ENCODE measurements around the gene PLA2G4C.
"Not testable (repeated sequence)": the region's sequence is repeated elsewhere in the genome, so short reads cannot be mapped to it uniquely, and the experiment has no call there.

The PLA2G4C gene

DNA sequence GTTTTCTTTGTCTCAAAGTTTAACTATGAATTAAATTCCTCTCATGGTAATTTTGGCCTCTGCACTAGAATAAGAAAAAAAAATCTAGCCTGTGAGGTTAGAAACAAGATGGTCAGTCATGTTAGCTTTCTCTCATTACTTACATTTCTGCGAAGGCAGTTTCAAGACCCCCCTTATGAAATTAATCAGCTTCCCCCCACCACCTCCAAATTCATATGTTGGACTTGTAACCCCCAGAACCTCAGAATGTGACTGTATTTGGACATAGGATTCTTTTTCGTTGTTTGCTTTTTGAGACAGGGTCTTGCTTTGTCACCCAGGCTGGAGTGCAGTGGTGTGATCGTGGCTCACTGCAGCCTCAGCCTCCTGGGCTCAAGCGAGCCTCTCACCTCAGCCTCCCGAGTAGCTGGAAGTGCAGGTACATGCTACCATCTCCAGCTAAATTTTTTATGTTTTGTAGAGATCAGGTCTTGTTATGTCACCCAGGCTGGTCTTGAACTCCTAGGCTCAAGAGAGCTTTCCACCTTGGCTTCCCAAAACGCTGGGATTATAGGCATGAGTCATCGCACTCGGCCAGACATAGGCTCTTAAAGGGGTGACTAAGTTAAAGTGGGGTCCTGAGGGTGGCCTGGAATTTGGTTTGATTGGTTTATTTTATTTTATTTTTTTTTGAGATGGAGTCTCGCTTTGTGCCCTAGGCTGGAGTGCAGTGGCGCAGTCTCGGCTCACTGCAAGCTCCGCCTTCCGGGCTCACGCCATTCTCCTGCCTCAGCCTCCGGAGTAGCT, 1.4 kb downstream of the PLA2G4C start:
- DNase-seq: no peak

DNA sequence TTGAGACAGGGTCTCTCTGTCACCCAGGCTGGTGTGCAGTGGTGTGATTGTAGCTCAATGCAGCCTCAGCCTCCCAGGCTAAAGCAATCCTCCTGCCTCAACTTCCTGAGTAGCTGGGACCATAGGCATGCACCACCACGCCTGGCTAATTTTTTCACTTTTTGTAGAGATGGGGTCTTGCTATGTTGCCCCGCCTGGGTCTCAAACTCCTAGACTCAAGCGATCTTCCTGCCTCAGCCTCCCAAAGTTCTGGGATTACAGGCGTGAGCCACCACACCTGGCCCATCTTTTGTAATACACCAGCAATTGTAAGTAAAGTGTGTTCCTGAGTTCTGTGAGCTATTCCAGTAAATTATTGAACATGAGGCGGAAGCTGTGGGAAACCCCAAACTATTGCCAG, 6.7 kb downstream of the PLA2G4C start:
- DNase-seq: no peak

DNA sequence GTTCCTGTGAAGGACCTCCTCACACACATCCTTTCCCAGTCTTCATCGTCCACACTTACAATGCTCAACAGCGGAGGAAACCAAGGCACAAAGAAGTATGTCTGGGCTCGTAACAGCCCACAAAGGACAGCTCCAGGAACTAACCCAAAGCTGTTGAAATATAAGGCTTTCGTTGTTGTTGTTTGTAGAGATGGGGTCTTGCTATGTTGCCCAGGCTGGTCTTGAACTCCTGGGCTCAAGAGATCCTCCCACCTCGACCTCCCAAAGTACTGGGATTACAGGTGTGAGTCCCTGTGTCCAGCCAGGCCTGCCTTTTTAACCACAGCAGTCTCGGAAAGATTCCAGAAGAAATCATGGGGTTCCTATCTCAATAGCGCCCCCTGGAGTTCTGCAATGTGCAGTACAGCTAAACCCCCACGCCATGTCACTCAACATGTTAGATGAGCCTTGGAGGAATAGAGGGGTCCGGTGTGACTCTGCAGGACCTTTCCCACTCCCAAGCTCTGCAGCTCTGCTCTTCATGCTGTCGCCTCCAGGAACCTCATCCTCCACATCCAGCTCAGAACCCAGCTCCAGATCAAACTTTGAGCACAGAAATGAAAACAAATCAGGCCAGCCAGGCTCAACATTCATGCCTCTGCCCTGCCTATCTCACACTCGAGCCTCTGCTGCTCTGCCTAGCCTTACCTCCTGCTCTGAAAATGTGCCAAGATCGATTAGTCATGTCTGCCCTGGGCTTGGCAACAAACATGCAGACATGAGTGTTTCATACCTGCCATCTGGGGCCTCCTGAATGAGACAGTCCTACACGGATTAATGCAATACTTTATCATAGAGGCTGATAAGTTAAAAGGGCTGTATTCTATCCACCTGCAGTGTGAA, 7.5 kb downstream of the PLA2G4C start:
- DNase-seq: peak; percentile 66

DNA sequence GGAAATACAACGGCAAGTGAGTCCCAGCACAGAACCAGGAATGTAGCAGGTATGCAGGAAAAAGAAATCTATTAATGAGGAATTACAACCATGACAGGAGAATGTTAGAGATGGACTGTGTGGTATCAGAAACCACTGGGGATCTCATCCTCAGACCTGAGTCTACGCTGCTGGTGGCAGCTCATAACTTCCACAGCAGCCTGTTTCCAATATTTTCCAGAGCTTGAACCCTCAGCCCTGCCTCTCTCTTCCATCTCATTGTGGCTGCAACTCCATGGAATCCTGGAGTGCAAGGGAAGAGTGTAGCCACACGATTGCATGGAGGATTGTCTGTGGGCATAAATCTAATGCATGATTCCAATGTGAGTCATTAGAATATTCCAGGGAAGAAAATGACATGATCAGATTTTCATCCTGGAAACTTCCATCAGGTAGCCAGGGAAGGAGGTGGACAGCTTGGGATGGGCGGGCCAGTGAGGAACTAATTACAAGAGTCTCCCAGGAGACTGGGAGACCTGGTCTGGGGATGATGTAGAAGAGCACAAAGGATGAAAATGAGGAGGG, 14.9 kb downstream of the PLA2G4C start:
- no peak for DNase-seq

DNA sequence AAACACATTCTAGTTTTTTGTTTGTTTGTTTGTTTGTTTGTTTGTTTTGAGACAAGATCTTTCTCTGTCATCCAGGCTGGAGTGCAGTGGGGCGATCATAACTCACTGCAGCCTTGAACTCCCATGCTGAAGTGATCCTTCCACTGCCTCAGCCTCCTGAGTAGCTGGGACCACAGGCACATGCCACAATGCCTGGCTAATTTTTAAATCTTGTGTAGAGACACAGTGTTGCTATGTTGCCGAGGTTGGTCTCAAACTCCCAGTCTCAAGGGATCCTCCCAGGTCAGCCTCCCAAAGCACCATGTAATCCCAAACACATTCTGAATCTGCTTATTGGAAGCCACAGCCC, 15.8 kb downstream of the PLA2G4C start:
- DNase-seq: no peak

DNA sequence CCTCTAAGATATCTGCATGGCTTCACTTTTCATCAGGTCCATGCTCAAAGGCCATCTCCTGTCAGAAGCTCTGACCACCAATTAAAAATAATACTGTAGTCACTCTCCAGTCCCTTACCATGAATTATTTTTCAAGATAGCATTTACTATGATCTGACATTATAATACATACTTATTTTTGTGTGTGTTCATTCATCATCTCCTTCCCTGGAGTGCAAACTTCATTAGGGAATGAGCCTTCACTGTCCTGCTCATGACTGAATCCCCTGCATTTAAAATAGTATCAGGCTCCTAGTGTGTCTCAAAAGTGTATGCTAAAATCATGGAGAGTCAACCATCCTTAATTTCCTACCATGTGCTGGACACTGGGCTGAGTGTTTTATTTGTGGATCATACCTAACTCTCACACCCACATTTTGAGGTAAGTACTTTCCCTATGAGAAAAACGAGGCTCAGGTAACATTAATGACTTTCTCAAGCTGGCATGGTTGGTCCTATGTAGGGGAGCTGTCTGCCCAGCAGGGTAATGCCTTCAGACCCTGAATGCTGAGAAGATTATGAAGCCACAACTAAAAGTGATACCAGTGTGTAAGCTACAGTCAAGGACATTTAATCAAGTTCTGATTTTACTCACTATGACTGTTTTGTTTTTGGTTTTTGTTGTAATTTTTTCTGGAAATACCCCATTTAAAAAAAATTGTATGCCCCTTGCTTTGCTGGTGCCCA, 16.3 kb downstream of the PLA2G4C start:
- DNase-seq: no peak

DNA sequence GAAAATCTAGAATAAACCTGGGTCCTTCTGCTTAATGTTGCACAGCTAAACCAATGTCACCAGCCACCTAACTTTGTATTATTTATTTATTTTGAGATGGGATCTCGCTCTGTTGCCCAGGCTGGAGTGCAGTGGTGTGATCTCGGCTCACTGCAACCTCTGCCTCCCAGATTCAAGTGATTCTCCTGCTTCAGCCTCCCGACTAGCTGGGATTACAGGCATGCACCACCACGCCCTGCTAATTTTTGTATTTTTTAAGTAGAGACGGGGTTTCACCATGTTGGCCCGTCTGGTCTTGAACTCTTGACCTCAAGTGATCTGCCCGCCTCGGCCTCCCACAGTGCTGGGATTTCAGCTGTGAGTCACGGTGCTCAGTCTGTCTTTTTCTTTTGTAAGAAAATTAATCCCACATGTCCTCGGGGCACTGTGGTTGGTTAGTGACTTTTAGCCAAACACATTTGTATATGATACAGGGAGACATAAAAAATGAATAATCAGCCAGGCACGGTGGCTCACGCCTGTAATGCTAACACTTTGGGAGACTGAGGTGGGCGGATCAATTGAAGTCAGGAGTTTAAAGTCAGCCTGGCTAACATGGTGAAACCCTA, 19.4 kb downstream of the PLA2G4C start:
- not testable (repeated sequence) for DNase-seq

DNA sequence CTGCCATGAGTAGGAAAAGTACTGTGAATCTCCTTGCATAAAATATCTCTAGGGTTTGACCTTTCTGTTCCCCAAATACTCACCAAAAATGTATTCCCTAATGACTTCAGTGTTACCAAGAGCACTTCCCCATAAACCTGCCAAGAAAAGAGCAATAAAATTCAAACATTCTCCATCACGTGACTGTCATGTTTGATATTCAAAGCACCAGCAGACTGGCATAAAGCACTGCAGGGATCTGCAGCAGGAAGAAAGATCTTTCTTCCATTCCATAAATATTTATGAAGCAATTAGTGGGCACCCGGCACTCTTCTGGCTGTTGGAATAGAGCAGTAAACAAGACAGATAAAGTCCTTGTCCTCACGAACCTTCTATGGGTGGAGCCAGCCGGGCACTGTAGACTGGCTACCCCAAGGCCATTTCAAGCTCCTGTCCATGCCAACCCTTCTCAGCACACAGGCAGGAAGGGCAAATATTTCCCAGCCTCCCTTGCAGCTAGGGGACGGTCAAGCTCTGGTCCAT, 20.3 kb downstream of the PLA2G4C start:
- no peak for DNase-seq

DNA sequence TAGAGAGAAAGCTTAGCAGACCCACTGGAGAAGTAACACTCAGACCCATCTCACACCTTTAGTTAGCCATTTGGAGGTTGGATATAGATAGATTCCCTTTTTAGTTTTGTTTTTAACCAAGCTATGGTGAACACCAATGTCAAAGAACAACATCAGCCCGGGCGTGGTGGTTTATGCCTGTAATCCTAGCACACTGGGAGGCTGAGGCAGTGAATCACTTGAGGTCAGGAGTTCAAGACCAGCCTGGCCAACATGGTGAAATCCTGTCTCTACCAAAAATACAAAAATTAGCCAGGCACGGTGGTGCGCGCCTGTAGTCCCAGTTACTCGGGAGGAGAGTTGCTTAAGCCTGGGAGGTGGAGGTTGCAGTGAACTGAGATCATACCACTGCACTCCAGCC, 21.6 kb downstream of the PLA2G4C start:
- DNase-seq: not testable (repeated sequence)

DNA sequence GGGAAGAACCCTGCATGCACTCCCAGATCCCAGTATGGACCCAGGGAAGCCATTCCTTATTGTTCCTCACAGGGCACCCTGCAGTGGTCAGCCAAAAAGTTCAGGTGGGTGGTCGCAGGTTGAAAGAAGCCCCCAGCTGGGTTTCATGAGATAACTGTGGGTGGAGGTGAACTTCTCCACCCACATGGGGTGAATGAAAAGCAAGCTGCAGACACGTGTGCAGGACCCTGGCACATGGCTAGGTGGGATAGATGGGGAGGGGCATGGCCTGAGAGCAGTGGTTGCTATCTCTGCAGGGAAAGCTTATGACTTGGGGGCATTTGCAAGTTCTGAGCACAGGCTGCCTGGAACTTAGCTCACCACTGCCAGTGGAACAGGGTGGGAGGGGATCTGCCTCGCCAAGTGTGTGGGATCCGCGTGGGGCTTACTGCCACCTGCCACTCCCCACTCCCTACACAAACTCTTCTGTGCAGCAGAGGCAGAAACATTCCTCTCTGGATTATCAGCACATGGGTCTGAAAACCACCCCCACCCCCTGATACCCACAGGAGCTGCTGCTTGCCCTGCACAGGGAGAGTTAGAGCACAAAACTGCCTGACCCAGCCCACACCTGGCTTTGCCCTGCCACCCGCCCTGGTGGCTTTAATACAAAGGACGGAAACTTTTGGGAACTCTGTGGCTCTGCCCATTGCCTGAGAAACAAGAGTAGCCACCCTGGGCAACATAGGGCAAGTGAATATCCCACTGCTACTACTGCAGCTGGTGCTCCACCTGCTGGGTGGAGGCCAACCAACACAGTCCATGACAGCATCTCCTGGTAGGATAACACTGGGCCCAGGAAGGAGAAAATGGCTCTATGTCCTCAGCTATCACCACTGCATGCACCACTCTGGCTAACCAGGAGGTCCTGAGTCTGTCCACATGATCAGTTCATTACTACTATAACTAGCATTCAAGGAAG, 24.4 kb downstream of the PLA2G4C start:
- peak; percentile 24 for DNase-seq

DNA sequence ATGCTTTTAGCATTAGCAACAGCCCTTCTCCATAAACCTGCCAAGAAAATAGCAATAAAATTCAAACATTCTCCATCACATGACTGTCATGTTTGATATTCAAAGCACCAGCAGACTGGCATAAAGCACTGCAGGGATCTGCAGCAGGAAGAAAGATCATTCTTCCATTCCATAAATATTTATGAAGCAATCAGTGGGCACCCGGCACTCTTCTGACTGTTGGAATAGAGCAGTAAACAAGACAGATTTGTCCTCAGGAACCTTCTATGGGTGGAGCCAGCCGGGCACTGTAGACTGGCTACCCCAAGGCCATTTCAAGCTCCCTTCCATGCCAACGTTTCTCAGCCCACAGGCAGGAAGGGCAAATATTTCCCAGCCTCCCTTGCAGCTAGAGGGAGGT, 25.5 kb downstream of the PLA2G4C start:
- DNase-seq: no peak

DNA sequence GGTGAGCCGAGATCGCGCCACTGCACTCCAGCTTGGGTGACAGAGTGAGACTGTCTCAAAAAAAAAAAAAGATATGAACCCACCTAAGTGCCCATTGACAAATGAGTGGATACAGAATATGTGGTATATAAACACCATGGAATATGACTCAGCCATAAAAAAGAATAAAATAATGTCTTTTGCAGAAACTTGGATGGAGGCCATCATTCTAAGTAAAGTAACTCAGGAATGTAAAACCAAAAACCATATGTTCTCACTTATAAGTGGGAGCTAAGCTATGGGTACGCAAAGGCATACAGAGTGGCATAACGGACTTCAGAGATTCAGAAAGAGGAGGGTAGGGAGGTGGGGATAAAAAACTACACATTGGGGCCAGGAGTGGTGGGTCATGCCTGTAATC, 29.5 kb downstream of the PLA2G4C start:
- DNase-seq: no peak

DNA sequence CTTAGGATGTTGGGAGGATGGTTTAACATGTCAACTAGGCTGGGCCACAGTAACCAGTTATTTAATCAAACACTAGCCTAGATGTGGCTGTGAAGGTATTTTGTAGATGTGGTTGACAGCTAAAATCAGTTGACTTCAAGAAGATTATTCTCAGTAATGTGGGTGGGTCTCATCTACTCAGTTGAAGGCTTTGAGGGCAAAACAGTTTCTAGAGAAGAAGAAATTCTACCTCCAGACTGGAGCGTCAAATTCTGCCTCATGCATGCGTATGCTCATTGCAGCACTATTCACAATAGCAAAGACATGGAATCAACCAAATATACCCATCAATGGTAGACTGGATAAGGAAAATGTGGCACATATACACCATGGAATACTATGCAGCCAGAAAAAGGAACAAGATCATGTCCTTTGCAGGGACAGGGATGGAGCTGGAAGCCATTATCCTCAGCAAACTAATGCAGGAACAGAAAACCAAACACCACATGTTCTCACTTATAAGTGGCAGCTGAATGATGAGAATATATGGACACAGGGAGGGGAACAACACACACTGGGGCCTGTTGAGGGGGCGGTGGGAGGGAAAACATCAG, 40.3 kb downstream of the PLA2G4C start:
- DNase-seq: not testable (repeated sequence)

DNA sequence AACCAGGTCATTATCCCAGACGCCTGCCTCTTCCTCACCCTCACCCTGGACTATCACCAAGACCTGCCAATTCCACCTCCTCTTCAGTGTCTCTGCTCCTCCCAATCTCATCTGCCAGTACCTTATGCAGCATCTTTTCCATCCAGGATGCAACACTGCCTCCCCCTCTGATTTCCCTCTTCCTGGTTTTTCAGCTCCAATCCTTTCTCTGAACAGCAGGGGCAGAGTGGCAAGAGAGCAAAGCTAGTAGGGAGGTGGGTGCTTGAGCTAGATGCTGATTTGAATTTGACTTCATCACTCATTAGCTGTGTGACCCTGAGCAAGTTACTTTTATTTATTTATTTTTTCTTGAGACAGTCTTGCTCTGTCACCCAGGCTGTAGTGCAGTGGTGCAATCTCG, 41.2 kb downstream of the PLA2G4C start:
- DNase-seq: no peak

DNA sequence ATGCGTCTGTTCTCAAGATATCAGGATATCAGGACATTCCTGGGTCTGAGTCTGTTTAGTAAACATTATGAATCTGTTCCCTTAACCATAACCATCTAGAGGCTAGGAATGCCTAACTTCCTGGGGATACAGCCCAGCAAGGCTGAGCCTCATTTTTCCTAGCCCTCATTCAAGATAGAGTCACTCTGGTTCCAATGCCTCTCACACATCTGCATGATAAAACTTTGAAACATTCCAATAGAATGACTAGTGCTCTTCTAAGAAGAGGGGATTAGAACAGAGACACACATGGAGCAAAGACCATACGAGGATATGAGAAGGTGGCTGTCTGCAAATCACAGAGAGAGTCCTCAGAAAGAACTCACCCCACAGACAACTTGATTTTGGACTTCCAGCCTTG, 46.1 kb downstream of the PLA2G4C start:
- DNase-seq: no peak

DNA sequence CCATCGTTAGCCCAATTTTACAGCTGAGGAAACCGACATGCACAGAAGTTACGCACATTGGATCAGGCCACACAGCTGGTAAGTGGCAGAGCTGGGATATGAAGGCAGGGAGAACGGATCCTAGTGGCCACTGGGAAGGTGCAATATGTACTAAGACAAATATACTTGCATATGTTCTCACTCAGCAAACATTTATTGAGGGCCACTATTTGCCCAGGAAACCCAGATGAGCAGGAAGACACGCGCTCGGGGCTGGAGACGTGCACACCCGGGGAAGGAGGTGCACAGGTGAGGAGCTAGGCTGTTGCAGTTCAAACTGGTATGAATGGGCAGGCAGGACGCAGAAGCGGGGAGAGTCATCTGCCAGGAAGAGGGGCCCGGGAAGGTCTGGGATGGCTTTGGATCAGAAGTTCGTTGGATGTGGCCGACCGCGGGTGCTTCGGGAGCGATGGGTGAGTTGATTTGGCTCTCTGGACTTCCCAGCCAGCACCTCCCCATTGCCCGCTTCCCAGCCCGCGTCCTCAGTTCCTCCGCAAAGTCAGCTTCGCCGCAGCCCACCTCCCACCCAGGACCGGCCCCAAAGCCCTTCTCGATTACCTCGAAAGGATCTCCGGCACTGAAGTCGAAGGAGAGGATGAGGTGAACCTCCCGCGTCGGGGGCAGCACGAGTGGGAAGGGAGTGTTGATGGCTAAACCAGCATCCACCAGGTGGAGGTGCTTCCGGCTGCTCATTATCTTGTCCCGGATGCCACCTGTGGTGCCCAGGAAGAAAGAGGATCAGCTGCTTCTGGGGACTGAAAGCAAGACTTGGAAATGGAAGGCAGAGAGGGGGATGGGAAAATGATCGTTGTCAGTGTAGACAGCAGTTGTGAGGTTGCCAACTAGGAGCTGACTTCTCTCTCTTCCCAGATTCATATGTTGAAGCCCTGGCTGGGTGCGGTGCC, 48.9 kb downstream of the PLA2G4C start:
- DNase-seq: no peak

DNA sequence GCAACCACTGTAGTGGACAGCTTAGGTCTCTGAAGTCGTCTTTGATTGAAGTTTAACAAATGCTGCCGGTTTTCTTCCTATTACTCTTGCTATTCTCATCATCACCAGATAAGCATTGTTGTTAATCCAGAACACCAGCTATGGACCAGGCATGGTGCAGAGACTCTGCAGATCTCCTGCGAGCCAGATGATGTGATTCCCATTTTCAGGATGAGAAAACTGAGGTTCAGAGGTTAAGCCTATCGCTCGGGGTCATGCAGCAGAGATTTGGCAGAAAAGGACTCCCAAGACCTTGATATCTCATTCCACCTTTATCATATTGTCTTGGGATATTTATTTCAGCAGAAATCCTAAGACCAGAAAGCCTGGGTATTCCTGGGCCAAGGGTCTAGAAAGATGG, 50.2 kb downstream of the PLA2G4C start:
- no peak for DNase-seq

DNA sequence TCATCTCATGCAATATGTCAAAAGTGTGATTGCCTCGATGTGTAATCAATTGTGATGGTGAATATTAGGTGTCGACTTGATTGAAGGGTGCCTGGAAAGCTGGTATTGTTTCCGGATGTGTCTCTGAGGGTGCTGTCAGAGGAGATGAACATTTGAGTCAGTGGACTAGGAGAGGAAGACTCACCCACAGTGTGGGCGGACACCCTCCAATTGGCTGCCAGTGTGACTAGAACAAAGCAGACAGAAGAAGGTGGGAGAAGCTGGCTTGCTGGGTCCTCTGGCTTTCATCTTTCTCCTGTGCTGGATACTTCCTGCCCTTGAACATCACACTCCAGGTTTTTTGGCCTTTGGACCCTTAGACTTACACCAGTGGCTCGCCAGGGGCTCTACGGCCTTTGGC, 51.3 kb downstream of the PLA2G4C start:
- no peak for DNase-seq

DNA sequence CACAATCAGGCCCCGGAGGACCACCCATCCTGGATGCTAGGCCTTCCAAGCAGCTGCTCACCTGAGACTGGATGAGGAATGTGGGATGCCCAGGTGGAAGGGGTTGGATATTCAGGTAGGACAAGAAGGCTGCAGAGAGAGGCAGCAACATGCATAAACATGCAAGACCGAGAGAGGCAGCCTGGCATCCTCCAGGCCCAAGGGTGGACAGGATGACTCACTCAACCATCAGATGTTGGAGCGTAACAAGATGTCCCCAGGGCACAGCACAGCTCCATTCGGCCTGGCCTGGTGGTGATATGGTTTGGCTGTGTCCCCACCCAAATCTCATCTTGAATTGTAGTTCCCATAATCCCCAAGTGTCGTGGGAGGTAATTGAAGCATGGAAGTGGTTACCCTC, 56.8 kb downstream of the PLA2G4C start:
- no peak for DNase-seq

DNA sequence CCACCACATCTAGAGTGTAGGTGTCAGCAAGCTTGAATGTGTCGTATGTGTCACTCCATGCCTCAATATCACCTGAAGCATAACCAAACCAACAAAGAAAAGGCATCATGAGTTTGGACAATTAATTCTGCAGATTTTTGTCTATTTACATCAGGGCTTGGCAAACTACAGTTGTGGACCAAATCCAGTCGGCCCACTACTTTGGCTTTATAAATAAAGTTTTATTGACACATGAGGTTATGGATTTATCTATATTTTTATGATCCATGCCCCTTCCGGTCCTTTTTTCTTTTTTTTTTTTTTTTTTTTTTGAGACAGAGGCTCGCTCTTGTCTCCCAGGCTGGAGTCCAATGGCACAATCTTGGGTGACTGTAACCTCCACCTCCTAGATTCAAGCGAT, 57.5 kb downstream of the PLA2G4C start:
- no peak for DNase-seq

All from hematopoietic multipotent progenitor cell treated with erythropoietin and hydrocortisone succinate and interleukin-3 and kit ligand, for 6 days (in vitro differentiated cells).